A549 (cell line): ENCODE data around the gene PRKD3.

Experiments used
- CTCF ChIP-seq: fragments of >200 bp; sonication (Bioruptor Twin); formaldehyde crosslinking; IDR thresholded peaks from 3 replicates; pipeline ENCODE4 v1.5.1; 2016
- NFE2L2 ChIP-seq: fragments of 150-350 bp; conservative IDR thresholded peaks from 2 replicates; pipeline ENCODE4 v1.6.1; 2014; ENCODE audit warnings: low read length
- POLR2A ChIP-seq: IDR thresholded peaks from 2 replicates; pipeline ENCODE4 v1.6.1; 2012; ENCODE audit warnings: mild to moderate bottlenecking, low read length

GRCh38 chr2:37276291-37276690 is 48.3 kb downstream of the PRKD3 start:
- no peak for TF ChIP-seq CTCF
- no peak for TF ChIP-seq POLR2A
- TF ChIP-seq NFE2L2: no peak
